IPS-NIHi7 (cell line): Measurements from ENCODE around the gene CCDC15.
"Not testable (repeated sequence)": the region's sequence is repeated elsewhere in the genome, so short reads cannot be mapped to it uniquely, and the experiment has no call there.

ENCODE experiments used
- DNase-seq: peaks from one replicate; pipeline ENCODE4 v3.0.0; 2012; ENCODE audit warnings: mixed read lengths; ENCODE audit errors: extremely low spot score

Gene CCDC15

DNA sequence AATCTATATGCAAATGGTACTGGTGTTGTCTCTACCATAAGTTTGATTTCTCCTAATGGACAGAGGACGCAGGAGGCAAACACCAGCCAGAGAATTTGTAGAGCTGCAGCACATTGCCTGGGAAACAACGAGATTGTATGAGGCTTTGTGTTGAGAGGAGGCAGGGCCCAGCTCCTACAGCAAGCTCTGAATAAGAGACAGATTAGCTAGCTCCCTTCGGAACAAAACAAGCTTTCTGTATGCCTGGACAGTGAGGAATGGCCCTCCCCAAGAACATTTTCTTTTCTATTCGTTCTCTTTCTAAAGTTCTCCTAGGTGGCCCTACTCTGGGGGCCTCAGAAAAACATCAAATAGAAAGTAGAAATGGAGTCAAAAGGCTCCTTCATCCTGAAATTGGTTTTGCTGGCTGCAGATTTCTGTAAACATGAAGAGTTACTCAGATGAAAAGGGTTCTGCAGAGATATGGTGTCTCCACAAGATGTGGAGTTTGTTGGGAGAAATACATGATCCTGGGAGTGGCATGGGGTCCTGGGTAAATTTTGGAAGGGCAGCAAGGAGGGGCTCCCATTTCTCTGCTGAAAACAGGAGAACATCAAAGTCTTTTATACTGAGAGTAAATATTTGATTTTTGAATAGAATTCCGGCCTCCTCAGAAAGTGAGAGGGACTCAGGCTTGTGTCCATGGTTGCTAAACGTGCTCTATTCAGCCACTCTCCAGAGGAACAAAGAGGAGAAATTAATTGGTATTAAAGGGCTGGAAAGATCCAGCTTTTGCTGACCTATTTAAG lies 11.3 kb upstream of the CCDC15 start:
- DNase-seq, result no peak

DNA sequence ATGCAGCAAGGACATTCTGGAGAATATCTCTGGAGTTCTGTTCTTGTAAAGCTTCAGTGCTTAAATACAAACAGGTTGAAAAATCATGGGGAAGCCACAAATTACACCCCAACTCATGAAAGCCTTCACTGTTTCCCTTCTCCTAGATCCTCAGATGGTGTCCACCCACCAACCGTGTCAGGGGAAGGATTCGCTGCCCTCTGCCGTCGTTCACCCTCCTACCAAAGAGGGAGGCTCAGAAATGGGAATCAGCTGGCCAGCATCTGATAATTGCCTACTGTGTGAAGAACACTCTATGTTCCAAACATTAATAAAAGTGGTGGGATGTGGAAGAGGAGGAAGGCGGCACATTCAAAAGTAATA lies 10.8 kb upstream of the CCDC15 start:
- DNase-seq, result no peak

DNA sequence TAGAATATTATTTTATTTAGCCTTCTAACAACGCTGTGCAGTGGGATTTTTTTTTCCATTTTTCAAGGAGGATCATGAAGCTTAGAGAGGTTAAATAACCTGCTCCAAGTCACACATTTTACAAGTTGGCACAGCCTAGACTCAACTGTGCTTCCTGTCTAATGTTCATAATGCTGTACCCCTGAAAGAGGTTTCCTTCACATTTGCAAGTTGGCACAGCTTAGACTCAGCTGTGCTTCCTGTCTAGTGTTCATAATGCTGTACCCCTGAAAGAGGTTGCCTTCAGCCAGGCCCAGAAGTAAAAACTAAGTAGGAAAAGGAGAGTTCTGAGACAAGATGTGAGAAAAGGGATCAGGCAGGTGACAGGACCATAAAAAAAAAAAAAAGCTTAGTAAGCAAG lies 10.3 kb upstream of the CCDC15 start:
- DNase-seq, result no peak

DNA sequence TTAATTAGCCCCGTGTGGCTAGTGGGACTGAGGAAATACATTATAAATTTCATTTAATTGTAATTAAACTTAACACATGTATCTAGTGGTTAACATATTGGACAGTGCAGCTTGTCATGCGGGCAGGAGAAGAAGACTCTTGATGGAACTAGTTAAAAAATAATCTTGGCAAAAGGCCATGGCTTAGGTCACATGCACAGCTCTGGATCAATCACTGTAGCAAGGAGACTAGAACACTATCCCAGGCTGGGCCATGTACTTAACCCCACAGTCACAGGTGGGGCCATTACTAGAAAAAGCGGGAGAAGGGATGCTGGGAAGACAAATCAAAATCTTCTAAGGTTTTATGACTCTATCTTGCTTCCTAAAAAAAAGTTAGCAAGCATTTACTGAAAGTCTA lies 9.4 kb upstream of the CCDC15 start:
- no peak for DNase-seq

DNA sequence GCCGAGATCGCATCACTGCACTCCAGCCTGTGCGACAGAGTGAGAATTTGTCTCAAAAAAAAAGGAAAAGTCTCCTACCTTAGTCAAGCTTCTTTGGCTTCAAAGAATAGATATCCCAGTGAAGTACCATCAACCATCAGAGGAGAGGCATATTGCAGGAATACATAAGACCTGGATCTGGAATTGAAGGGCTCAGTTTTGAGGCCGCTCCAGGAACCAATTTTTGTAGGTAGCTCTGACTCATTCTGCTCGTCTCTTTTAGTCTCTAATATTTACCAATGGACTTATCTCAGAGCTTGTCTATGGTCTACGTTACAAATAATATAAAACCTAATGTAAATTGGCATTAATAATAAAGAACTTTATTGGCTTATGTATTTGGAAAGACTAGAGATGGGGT lies 8.2 kb upstream of the CCDC15 start:
- DNase-seq, result no peak

DNA sequence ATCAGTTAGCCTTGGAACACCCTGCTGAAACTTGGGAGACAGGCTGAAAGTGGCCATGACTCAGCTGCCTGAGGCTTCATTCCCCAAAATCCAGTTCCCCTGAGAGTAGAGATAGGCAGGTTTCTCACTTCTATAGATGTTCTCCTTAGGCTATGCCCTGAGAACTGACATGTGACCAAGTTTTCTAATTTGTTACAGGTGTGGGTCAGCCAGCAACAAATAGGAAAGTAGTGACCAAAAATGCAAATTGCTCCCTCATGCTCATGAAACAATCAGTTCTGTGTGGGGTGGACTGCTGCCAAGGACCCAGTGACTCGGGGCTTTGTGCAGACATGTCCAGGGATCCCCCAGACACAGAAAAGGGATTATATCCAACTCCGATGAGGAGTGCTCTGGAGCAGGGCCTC lies 7.3 kb upstream of the CCDC15 start:
- DNase-seq, result no peak

DNA sequence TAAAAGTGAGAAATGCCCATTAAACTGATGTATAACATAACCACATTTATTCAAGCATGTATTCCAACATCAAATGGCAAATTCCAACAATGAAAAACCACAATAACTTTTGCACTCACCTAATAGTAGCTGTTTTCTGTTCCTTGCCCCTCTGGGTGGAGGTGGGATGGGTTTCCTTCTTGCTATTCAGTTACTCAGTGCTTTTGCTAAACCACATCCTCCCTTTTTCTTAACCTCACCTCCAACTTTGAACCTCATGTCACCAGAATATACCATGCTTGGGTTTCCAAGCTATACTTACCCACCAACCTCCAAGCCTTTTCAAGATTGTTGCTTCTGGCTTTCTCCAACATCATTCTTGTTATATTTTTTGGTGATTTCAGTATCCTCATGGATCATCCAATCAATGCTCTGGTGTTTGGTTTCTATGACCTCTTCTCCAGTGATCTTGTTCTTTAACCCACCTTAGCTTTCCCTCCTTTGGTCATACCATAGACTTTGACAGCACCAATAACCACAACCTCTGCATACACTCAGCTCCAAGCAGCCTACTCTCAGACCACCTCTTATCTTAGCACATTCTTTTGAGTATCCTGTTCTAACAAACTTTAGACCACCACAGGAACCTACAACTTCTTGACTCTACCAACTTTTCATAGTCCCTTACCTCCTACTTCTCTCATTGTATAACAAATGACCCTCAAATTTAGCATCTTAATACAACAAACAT lies 3.2 kb upstream of the CCDC15 start:
- no peak for DNase-seq

DNA sequence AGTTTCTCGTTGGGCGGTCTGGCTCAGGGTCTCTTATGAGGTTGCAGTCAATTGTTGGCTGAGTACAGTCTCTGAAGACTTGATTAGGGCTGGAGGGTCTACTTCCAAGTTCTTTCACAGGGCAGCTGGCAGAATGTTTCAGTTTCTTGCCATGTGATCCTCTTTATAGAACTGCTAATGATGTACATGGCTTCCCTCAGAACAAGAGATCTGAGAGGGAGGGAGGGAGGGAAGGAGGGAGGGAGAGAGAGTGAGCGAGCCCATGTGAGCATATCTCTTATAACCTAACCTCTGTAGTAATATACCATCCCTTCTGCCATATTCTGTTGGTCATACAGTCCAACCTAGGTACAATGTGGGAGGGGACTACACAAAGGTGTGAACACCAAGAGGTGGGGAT lies 2.7 kb upstream of the CCDC15 start:
- no peak for DNase-seq

DNA sequence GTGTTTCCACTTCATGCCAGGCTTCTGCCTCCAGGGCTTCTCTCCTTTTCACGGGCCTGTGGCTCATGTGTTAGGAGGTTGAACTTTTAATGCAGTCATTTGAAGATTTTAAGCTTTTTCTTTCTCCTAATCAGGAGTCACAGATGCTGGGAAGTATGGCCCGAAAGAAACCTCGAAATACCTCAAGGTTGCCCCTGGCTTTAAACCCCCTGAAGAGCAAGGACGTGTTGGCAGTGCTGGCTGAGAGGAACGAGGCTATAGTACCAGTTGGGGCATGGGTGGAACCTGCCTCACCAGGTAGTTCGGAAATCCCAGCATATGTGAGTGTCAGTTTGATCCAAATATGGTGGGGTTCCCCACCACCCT lies 571 bp downstream of the CCDC15 start:
- DNase-seq, result no peak

DNA sequence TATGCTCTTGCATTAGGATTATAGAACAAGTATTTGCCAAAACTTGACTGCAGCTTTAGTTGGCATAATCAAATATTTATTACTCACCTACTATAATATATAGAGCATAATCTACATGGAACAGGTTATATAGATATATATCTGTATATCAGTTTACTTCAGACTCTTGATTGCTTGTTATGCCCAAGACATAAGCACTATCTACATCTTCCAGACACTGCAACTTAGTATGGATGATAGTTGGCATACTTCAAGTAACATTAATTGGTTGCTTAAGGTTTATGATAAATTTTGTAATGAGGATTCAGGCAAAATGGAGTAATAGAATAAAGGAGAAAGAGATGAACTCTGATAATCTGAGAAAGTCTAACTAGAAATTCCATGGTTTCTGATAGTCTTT lies 1.0 kb downstream of the CCDC15 start:
- DNase-seq, result no peak

DNA sequence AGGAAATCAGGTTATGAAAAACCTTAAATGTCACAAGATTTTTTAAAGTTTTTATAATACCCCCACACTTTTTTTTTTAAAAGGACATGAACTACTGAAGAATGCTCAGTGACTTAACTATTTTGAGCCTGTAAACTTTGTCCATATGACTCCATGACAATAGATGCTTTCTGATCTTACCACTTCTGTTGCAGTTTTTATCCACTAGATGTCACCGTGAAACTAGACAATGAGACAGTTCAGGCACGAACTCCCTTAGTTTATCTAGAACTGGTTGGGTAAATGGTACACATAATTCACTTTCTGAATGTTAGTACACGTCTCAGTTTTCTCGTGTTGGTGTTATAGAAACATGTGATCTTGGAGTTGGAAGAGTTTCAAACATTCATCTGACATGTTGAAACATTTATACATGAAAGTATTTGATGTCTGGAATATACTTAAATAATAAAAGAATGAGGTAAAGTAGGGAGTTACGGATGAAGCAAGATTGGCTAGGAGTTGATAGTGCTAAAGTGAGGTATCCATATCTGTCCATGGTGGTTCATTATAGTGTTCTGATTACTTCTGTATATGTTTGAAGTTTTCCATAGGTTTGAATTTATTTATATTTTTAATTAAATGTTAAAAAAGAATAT lies 8.1 kb downstream of the CCDC15 start:
- peak; percentile 56 for DNase-seq

DNA sequence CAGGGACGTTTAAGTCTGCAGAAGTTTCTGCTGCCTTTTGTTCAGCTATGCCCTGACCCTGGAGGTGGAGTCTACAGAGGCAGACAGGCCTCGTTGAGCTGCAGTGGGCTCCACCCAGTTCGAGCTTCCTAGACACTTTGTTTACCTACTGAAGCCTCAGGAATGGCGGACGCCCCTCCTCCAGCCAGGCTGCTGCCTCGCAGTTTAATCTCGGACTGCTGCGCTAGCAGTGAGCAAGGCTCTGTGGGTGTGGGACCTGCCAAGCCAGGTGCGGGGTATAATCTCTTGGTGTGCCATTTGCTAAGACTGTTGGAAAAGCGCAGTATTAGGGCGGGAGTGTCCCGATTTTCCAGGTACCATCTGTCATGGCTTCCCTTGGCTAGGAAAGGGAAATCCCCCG lies 14.2 kb downstream of the CCDC15 start:
- not testable (repeated sequence) for DNase-seq

DNA sequence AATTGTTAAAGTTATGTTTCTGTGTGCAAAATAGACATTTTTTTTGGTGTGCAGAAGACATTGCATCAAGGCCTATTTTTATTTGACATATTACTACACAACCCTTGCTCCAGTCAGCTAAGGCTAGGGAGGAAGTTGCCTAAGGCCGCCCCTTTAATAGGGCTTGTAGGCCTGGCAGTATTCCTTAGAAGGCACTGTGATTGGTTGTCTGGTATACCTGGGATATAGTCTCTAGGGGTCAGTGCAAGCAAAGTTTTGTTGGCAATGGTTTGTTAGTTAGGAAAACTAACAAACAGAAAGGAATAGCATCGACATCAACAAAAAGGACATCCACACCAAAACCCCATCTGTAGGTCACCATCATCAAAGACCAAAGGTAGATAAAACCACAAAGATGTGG lies 16.9 kb downstream of the CCDC15 start:
- peak; percentile 77 for DNase-seq

DNA sequence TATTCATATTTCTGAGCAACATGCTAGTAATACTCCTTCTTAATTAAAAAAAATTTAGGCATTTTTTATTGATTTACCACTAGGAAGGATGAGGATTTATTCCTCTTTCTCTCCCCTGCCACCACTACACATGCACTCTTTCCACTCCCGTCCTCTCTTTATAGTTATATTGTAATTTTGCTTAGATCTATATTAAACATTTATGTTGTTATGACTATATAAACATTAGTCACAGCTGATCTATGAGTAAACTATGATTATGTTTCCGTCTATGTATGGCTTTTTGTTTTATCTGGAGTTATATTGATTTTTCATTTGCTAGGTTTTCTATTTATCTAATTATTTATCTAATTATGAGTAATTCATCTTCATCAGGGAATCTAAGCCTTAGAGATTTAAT lies 17.8 kb downstream of the CCDC15 start:
- no peak for DNase-seq

DNA sequence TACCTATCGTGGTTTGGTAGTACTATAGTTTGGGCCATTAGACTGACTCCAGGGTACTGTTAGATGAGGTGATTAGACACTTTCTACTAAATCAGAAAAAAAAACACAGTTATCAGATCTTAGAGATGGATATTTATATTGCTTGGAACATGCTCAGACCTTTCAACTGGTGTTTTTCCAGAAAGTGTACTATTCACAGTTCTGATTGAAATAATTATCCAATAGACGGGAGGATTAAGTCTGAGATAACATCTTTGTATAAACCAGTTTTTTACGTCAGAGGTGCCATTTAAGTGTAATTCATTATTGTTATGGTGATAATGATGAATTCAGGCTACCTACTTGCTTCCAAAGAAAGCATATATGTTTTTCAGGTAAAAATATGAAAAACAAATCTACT lies 22.5 kb downstream of the CCDC15 start:
- DNase-seq, result no peak

DNA sequence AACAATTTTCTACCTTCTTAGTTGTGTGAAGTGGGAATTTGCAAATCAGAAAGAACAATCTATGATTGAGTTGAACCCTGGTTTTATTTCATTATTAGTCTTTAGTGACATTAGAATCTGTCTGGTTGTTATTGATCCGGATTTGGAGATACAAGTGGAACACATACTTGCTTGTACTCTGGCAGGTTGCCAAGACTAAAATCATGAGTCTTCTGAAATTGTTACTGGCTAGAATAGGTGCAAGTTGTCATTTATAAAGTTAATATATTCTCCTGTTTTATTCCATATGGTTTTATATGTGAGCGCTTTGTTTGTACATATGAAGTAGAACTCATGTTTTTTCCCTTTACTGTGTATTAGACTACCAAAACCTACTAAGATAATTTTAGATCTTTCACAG lies 23.0 kb downstream of the CCDC15 start:
- no peak for DNase-seq

DNA sequence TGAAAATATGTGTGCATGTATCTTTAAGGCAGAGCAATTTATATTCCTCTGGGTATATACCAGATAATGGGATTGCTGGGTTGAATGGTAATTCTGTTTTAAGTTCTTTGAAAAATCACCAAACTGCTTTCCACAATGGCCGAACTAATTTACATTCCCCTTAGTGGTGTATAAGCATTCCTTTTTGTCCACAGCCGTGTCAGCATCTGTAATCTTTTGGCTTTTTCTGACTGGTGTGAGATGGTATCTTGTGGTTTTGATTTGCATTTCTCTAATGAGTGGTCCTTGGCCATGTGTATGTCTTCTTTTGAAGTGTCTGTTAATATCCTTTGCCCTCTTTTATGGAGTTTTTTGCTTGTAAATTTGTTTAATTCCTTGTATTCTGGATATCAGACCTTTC lies 24.3 kb downstream of the CCDC15 start:
- no peak for DNase-seq

DNA sequence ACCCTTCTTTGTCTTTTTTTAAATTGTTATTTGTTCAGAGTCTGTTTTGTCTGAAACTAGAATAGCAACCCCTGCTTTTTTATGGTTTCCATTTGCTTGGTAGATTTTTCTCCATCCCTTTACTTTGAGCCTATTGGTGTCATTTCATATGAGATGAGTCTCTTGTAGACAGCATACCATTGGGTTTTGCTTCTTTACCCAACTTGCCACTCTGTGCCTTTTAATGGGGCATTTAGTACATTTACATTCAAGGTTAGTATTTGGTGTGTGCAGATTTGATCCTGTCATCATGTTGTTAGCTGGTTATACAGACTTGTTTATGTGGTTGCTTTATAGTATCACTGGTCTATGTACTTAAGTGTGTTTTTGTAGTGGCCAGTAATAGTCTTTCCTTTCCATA lies 28.0 kb downstream of the CCDC15 start:
- DNase-seq, result no peak

DNA sequence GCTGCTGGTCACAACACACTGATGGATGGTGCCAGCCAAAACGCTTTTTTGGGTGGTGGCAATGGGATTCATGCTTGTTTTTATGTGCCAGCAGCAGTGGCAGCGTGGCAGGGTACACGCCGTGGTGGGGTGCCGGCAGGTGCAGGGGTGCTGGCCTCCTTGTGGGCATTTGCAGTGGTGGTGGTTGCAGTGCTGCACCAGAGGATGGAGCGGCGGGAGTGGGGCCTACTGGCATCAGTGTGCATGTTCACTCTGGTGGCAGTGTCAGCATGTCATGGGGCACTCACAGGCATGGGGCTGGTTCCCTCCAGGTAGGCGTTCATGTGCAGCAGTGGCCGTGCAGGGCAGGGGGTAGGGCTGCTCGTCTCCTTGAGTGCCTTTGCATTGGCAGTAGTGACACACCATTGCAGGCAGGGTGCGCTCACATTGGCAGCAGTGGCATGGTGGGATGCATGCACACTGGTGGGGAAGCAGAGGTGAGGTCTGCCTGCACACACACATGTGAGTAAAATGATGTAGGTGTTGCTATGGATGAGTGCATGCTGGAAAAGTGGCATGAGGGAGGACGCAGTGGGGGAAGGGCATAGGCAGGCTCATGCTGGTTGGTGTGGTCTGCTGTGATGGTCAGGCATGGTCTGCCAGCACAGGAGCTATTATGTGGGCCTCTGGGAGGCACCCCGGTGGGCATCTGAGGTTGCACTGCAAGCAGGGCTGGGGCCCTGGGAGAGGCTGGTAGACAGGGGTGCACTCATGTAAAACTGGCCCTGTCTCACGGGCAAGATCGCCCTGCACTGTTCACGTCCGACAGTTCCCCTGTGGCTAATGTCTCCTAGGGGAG lies 29.9 kb downstream of the CCDC15 start:
- DNase-seq, result peak; percentile 12

DNA sequence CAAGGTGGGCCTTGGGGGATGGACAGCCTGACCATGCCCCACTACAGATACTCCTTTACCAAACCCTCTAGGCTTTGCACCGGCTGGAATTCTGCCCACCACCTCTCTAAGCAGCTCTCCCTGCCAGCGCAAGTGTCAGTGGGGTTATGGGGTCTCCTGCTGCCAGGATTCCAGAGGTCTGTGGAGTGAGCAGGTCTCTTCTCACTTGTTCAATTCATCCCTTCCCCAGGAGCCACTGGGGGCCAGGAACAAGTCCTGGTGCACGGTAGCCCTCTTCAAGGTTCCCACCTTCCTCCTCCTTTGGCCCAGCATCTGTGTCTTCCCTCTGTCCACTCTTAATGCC lies 30.5 kb downstream of the CCDC15 start:
- no peak for DNase-seq

DNA sequence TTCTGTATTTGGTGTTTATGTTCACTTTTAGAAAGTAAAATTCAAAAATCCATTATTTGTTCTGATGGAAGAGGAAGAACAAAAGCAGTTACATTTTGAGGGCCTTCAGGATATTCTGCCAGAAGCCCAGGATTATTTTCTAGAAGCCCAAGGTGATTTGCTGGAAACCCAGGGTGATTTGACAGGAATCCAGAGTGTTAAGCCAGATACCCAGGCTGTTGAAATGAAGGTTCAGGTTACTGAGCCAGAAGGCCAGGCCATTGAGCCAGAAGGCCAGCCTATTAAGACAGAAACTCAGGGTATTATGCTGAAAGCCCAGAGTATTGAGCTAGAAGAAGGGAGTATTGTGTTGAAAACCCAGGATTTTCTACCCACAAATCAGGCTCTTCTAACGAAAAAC lies 33.1 kb downstream of the CCDC15 start:
- DNase-seq, result peak; percentile 10

DNA sequence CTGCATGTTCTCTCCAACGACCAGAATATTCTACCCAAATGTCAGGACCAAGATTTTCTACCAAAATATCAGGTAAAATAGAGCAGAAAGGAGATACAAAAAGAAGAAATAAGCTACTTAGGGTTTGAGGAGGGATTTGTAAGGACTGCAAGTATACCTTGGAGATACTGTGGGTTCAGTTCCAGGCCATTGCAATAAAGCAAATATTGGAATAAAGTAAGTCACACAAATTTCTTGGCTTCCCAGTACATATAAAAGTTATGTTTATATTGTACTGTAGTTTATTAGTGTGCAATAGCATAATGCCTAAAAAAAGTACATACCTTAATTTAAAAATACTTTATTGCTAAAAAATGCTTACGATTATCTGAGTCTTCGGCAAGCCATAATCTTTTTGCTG lies 34.1 kb downstream of the CCDC15 start:
- DNase-seq, result no peak
